Ishikawa (cell line): Measurements from ENCODE around the gene NFATC1.

Experiments used
- CEBPB ChIP-seq: IDR thresholded peaks from 2 replicates; pipeline ENCODE4 v1.6.1; 2012
- CREB1 ChIP-seq: IDR thresholded peaks from 2 replicates; pipeline ENCODE4 v1.6.1; 2012; ENCODE audit warnings: low read depth
- EGR1 ChIP-seq: IDR thresholded peaks from 2 replicates; pipeline ENCODE4 v1.6.1; 2012
- EP300 ChIP-seq: IDR thresholded peaks from 2 replicates; pipeline ENCODE4 v1.6.1; 2012; ENCODE audit warnings: borderline replicate concordance
- FOXM1 ChIP-seq: IDR thresholded peaks from 2 replicates; pipeline ENCODE4 v1.6.1; 2012; ENCODE audit warnings: low read depth, borderline replicate concordance
- MAX ChIP-seq: IDR thresholded peaks from 2 replicates; pipeline ENCODE4 v1.6.1; 2012
- NFIC ChIP-seq: IDR thresholded peaks from 2 replicates; pipeline ENCODE4 v1.6.1; 2012
- RAD21 ChIP-seq: IDR thresholded peaks from 2 replicates; pipeline ENCODE4 v1.6.1; 2012; ENCODE audit warnings: low read depth
- REST ChIP-seq: IDR thresholded peaks from 2 replicates; pipeline ENCODE4 v1.6.1; 2012; ENCODE audit warnings: low read depth, mild to moderate bottlenecking
- TAF1 ChIP-seq: IDR thresholded peaks from 2 replicates; pipeline ENCODE4 v1.6.1; 2012; ENCODE audit warnings: low read depth, mild to moderate bottlenecking
- TCF12 ChIP-seq: IDR thresholded peaks from 2 replicates; pipeline ENCODE4 v1.6.1; 2012; ENCODE audit warnings: low read depth
- TEAD4 ChIP-seq: IDR thresholded peaks from 2 replicates; pipeline ENCODE4 v1.6.1; 2012
- USF1 ChIP-seq: IDR thresholded peaks from 2 replicates; pipeline ENCODE4 v1.6.1; 2012
- YY1 ChIP-seq: IDR thresholded peaks from 2 replicates; pipeline ENCODE4 v1.6.1; 2012; ENCODE audit warnings: low read depth
- ZBTB7A ChIP-seq: IDR thresholded peaks from 2 replicates; pipeline ENCODE4 v1.6.1; 2012; ENCODE audit warnings: low read depth

The NFATC1 gene

GRCh38 chr18:79406708-79407107, 11.0 kb downstream of the NFATC1 start:
- TF ChIP-seq TEAD4, result no peak
- no peak for TF ChIP-seq EGR1
- TF ChIP-seq CEBPB, result no peak
- TF ChIP-seq TAF1, result no peak
- no peak for TF ChIP-seq CREB1
- no peak for TF ChIP-seq ZBTB7A
- no peak for TF ChIP-seq USF1
- TF ChIP-seq YY1, result no peak
- TF ChIP-seq FOXM1, result no peak
- TF ChIP-seq NFIC, result no peak
- no peak for TF ChIP-seq EP300

GRCh38 chr18:79409313-79409712, 13.6 kb downstream of the NFATC1 start:
- TF ChIP-seq MAX (no peak), FOXM1 (no peak), ZBTB7A (no peak)

- no peak for TF ChIP-seq EP300
- no peak for TF ChIP-seq TEAD4
- TF ChIP-seq YY1, result no peak
Measured at GRCh38 chr18:79410171-79410641, 14.5 kb downstream of the NFATC1 start.

GRCh38 chr18:79410731-79411613, 15.2 kb downstream of the NFATC1 start:
- TF ChIP-seq MAX, result no peak
- TF ChIP-seq TAF1, result no peak
- TF ChIP-seq FOXM1, result no peak
- TF ChIP-seq TCF12, result no peak
- TF ChIP-seq TEAD4, result no peak
- TF ChIP-seq NFIC, result no peak
- TF ChIP-seq CREB1, result no peak
- TF ChIP-seq USF1, result no peak
- no peak for TF ChIP-seq REST
- no peak for TF ChIP-seq EP300

- no peak for TF ChIP-seq USF1
- no peak for TF ChIP-seq REST
- no peak for TF ChIP-seq TCF12
- TF ChIP-seq TAF1, result no peak
- no peak for TF ChIP-seq EGR1
- TF ChIP-seq RAD21, result no peak
- TF ChIP-seq FOXM1, result no peak
- no peak for TF ChIP-seq ZBTB7A
- TF ChIP-seq CEBPB, result no peak
- no peak for TF ChIP-seq TEAD4
- no peak for TF ChIP-seq EP300
- TF ChIP-seq CREB1, result no peak
- TF ChIP-seq MAX, result no peak
- no peak for TF ChIP-seq YY1
- TF ChIP-seq NFIC, result no peak
Measured at GRCh38 chr18:79411614-79412526, 16.1 kb downstream of the NFATC1 start.
